NCI-H345 (cell line): ENCODE measurements around the gene TENT5A.

Experiments
- DNase-seq: peaks from one replicate; lab custom pipeline; 2025; lab: John Stamatoyannopoulos, UW

Gene TENT5A

GRCh38 chr6:81713205-81713604 is 39.3 kb downstream of the TENT5A start:
- DNase-seq: no peak

DNA sequence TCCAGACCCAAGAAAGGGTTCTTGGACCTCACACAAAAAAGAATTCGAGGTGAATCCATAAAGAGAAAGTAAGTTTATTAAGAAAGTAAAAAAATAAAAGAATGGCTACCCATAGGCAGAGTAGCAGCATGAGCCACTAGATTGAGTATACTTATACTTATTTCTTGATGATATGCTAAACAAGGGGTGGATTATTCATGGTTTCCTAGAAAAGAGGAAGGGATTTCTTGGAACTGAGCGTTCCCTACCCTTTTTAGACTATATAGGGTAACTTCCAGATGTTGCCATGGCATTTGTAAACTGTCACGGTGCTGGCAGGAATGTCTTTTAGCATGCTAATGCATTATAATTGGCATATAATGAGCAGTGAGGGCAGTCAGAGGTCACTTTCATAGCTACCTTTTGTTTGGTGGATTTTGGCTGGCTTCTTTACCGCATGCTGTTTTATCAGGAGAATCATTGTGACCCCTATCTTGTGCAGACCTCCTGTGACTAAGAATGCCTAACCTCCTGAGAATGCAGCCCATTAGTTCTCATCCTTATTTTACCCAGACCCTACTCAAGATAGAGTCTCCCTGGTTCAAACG is 44.3 kb downstream of the TENT5A start:
- no peak for DNase-seq

DNA sequence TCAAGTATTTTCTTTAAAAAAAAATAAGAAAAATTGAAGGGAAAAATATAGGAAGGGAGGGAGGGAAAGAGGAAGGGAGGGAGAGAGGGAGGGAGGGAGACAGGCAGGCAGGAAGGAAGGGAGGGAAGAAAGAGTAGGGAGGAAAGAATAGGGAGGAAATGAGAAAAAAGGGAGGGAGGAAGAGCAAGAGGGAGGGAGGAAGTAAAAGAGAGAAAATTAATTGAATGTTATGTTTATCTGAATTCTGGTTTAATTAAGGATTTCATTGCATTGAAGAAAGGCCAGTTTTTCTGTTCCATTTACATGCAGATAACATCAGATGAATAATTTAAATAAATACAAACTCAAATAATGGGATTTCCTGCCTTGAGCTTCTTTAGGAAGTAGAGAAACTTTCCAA is 47.8 kb downstream of the TENT5A start:
- no peak for DNase-seq

GRCh38 chr6:81700414-81700813 is 52.1 kb downstream of the TENT5A start:
- DNase-seq: no peak

- no peak for DNase-seq
Observed at GRCh38 chr6:81697559-81697958, 54.9 kb downstream of the TENT5A start.

- peak; percentile 74 for DNase-seq
Observed at GRCh38 chr6:81696524-81696923, 56.0 kb downstream of the TENT5A start.
